Activated CD8-positive, alpha-beta T cell treated with anti-CD3 and anti-CD28 coated beads for 36 hours (primary cell): ENCODE results near the gene NFIC. TPM values are rescaled to one million over a fixed set of nuclear protein-coding genes. Genes with fewer than 3 reads are reported as not detected.
A peak's percentile ranks its signal among the peaks of the same experiment; 100 is the strongest.

Experiments
- ATAC-seq: fragments of 200-7000 bp; cut with Tn5 transposase; one replicate; pipeline ENCODE4 v1.10.0; 2021; ENCODE audit warnings: mild to moderate bottlenecking, moderate library complexity
- CTCF ChIA-PET: fragments of 350-600 bp; sonication (Branson Sonifier 250); formaldehyde crosslinking; loops from one replicate; lab custom pipeline; 2021; ENCODE audit warnings: antibody characterized with exemption; lab: Charles Lee
- POLR2A ChIA-PET: fragments of 350-600 bp; sonication (Branson Sonifier 250); formaldehyde crosslinking; loops from one replicate; lab custom pipeline; 2021; ENCODE audit warnings: antibody characterized with exemption; lab: Charles Lee
- DNase-seq: peaks from one replicate; pipeline ENCODE4 v3.0.0-alpha.2; 2020
- H3K27ac Mint-ChIP-seq: one replicate; pipeline ENCODE4 v1.8.0; 2021; ENCODE audit warnings: mild to moderate bottlenecking, mixed read lengths
- H3K27me3 Mint-ChIP-seq: one replicate; pipeline ENCODE4 v1.8.0; 2021; ENCODE audit warnings: mixed read lengths
- H3K36me3 Mint-ChIP-seq: one replicate; pipeline ENCODE4 v1.8.0; 2021; ENCODE audit warnings: low read depth, mixed read lengths
- H3K4me1 Mint-ChIP-seq: one replicate; pipeline ENCODE4 v1.8.0; 2021; ENCODE audit warnings: low read depth, mixed read lengths
- H3K4me3 Mint-ChIP-seq: one replicate; pipeline ENCODE4 v1.8.0; 2021; ENCODE audit warnings: mild to moderate bottlenecking, moderate library complexity, mixed read lengths
- H3K9me3 Mint-ChIP-seq: one replicate; pipeline ENCODE4 v1.8.0; 2021; ENCODE audit warnings: mixed read lengths
- intact Hi-C: fragments of 100-400 bp; cut with micrococcal nuclease; formaldehyde crosslinking; loops from one replicate; pipeline ENCODE4 v1.10.0; 2022
- total RNA-seq, 2 experiments: library from RNA; stranded (reverse); gene quantifications; one replicate each; pipeline ENCODE4 v1.2.3, GENCODE V29; 2021
- TF ChIP-seq, protein P1 (sequence below): fragments of 200-600 bp; IDR thresholded peaks from one replicate; pipeline ENCODE4 v1.8.0; 2022; ENCODE audit warnings: antibody characterized with exemption, mild to moderate bottlenecking

NFIC gene
- total RNA-seq, 2 experiments from 2014 or later: 19.0 to 20.8 TPM

DNA sequence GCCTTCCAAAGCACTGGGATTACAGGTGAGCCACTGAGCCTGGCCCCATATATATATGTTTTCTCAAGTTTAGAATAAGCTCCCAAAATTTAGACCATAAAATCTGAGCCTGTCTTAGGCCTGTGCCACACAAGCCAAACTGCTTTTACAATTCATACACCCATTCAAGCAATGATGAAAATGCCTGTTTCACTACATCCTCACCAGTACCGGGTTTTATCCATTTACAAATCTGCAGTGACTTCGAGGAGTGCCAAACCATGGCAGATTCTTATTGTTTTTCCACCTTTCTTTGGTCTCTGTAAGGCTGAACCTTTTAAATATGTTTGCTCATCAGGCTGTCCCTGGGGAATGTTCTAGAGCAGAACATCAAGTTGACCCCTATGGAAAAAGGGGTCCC is 9.6 kb upstream of the NFIC start:
- no peak overlapping the region for H3K4me3 Mint-ChIP-seq
- ATAC-seq (no peak), DNase-seq (no peak)
- CTCF ChIA-PET: interaction anchor here (1.0 to 1.6 kb wide), 2 partner anchors 73 to 116 kb away, joined by 3 to 10 read pairs; no protein-coding TSS in a partner anchor
- no peaks in the 10 kb centered on the region for H3K36me3 Mint-ChIP-seq
- intact Hi-C loops: no loop called here
- POLR2A ChIA-PET: interaction anchor here (1.0 to 1.1 kb wide), 2 partner anchors 18 to 145 kb away, joined by 3 to 4 read pairs; no protein-coding TSS in a partner anchor
- TF ChIP-seq, protein P1, sequence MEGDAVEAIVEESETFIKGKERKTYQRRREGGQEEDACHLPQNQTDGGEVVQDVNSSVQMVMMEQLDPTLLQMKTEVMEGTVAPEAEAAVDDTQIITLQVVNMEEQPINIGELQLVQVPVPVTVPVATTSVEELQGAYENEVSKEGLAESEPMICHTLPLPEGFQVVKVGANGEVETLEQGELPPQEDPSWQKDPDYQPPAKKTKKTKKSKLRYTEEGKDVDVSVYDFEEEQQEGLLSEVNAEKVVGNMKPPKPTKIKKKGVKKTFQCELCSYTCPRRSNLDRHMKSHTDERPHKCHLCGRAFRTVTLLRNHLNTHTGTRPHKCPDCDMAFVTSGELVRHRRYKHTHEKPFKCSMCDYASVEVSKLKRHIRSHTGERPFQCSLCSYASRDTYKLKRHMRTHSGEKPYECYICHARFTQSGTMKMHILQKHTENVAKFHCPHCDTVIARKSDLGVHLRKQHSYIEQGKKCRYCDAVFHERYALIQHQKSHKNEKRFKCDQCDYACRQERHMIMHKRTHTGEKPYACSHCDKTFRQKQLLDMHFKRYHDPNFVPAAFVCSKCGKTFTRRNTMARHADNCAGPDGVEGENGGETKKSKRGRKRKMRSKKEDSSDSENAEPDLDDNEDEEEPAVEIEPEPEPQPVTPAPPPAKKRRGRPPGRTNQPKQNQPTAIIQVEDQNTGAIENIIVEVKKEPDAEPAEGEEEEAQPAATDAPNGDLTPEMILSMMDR: no peak
- H3K4me1 Mint-ChIP-seq: peaks cover 20% of the 10 kb centered on the region
- H3K27ac Mint-ChIP-seq: no peak overlapping the region
- peaks cover 1% of the 10 kb centered on the region for H3K27me3 Mint-ChIP-seq
- H3K9me3 Mint-ChIP-seq: no peaks in the 10 kb centered on the region

DNA sequence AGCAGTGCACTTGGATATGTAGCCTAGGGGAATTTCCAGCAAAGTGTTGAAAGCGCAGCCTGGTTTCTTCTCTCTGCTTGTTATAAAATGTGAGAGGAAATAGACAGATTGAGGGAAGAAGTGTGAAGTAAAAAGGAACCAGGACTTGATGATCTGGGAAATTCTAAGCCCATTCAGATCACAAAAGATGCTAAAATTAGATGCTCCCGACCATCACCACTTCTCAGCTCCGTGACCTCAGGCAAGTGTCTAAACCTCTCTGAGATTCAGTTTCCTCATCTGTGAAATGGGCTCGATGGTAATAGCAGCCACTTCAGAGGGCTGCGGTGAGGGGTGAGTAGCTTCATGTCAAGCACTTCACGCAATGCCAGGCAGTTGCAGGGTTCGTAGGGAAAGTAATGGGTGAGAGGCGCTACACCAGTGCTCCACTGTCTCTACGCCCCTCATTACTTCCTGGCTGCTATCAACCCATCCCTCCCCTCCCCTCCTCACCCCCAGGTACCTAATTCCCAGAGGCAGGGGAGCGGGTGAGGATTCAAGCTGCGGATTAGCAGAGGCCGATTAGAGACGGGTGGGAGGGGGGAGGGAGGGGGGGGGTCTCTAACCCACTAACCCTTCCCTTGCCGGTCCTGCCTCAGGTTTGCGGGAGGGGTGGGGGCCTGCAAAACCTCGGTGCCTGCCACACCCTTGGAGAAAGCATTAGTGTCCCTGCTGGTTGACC is 9.0 kb upstream of the NFIC start:
- DNase-seq (peak; percentile 63), ATAC-seq (peak; percentile 7)
- ChIA-PET CTCF (interaction anchor here (1.0 to 1.6 kb wide), 2 partner anchors 72 to 115 kb away, joined by 3 to 10 read pairs; no protein-coding TSS in a partner anchor), POLR2A (interaction anchor here (1.0 to 1.1 kb wide), 3 partner anchors 7 to 17 kb away, joined by 3 read pairs; no protein-coding TSS in a partner anchor)
- TF ChIP-seq, protein P1: no peak
- Mint-ChIP-seq H3K27ac (peak overlapping the region; percentile 36), H3K36me3 (no peaks in the 10 kb centered on the region), H3K4me1 (peaks cover 26% of the 10 kb centered on the region), H3K4me3 (peak overlapping the region; percentile 59), H3K27me3 (peaks cover 1% of the 10 kb centered on the region), H3K9me3 (no peaks in the 10 kb centered on the region)
- intact Hi-C loops: no loop called here

DNA sequence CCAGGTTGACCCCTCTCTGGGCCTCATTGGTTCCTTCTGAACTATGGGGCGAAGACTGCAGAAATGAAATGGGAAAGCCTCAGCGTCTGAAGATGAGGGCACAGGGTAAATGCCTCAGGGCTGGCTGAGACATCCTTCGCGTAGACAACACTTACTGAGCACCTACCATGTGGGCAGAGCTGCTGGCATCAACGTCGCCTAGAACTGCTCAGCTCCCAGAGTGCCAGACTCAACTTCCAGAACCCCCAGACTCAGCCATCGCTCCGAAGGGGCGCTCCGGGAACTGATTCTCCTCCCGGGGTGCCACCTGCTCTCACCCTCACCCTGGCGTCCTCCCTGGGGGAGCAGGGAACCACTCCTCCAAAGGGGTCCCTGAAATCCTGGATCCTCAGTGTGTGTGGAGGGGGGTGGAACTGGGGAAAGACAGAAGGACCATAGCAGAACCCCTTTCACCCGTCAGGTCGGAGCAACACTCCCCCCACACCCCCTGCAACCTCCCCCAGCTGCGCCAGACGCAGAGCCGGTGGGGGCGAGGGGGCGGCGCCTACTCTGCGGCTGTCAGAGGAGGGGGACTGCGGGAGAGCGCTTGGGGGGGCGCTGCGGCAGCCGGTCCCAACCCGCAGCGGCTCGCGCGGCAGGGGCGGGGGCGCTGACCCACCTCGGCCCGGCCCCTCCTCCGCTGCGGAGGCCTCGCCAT is 8.2 kb upstream of the NFIC start:
- peak; percentile 3 for ATAC-seq
- H3K4me3 Mint-ChIP-seq: peak overlapping the region; percentile 59
- TF ChIP-seq, protein P1: no peak
- DNase-seq: peak; percentile 48
- peaks cover 1% of the 10 kb centered on the region for H3K27me3 Mint-ChIP-seq
- H3K36me3 Mint-ChIP-seq: no peaks in the 10 kb centered on the region
- CTCF ChIA-PET: no interaction called here
- peaks cover 31% of the 10 kb centered on the region for H3K4me1 Mint-ChIP-seq
- intact Hi-C loops: no loop called here
- peak overlapping the region; percentile 64 for H3K27ac Mint-ChIP-seq
- H3K9me3 Mint-ChIP-seq: no peaks in the 10 kb centered on the region
- POLR2A ChIA-PET: interaction anchor here (0.6 to 1.1 kb wide), 4 partner anchors 8 to 73 kb away, joined by 3 read pairs; no protein-coding TSS in a partner anchor

- peak overlapping the region; percentile 77 for H3K4me3 Mint-ChIP-seq
- TF ChIP-seq, protein P1: no peak
- peaks cover 31% of the 10 kb centered on the region for H3K4me1 Mint-ChIP-seq
- peak overlapping the region; percentile 80 for H3K27ac Mint-ChIP-seq
- DNase-seq: peak; percentile 17
- POLR2A ChIA-PET: no interaction called here
- CTCF ChIA-PET: no interaction called here
- peaks cover 1% of the 10 kb centered on the region for H3K27me3 Mint-ChIP-seq
- no peaks in the 10 kb centered on the region for H3K36me3 Mint-ChIP-seq
- intact Hi-C loops: no loop called here
- no peak for ATAC-seq
- no peaks in the 10 kb centered on the region for H3K9me3 Mint-ChIP-seq
These were observed 7.7 kb upstream of the NFIC start for GRCh38 chr19:3358689-3359014.
